ENCODE results near the gene TBC1D17. TPM values are rescaled to one million over a fixed set of nuclear protein-coding genes. Genes with fewer than 3 reads are reported as not detected.
A peak's percentile ranks its signal among the peaks of the same experiment; 100 is the strongest.

Gene TBC1D17
- total and polyA plus RNA-seq, 2 of the 13 experiments (the other 11 are each of a cell fraction or from before 2014, with no cell fraction given) = 9.7 to 16.9 TPM

- TF ChIP-seq ZSCAN21 (CRISPR knock-in tag; IDR thresholded peaks at IDR 0.05; ENCODE audit: borderline replicate concordance) = no peak
- peak; percentile 71 for TF ChIP-seq HIC2 (CRISPR knock-in tag; IDR thresholded peaks at IDR 0.05; ENCODE audit: low read depth)
- TF ChIP-seq MAFG (CRISPR knock-in tag; IDR thresholded peaks at IDR 0.05) = no peak
- TF ChIP-seq ZNF619 (CRISPR knock-in tag; IDR thresholded peaks at IDR 0.05) = no peak
- peak; percentile 41; the same call in 1 of the 2 replicates for TF ChIP-seq ZZZ3 (CRISPR knock-in tag; IDR thresholded peaks at IDR 0.05; ENCODE audit: borderline replicate concordance)
- peak; percentile 77 for TF ChIP-seq ZFY (CRISPR knock-in tag; IDR thresholded peaks at IDR 0.05)
- TF ChIP-seq ZNF251 (CRISPR knock-in tag; IDR thresholded peaks at IDR 0.05) = no peak
- peak; percentile 92 for TF ChIP-seq ZNF687 (CRISPR knock-in tag; IDR thresholded peaks at IDR 0.05)
- no peak for TF ChIP-seq MBNL3 (CRISPR knock-in tag; conservative IDR thresholded peaks at IDR 0.05)
- TF ChIP-seq NFE2 (CRISPR knock-in tag; IDR thresholded peaks at IDR 0.05) = no peak
- TF ChIP-seq ZNF260 (CRISPR knock-in tag; IDR thresholded peaks at IDR 0.05; ENCODE audit: borderline replicate concordance, low read depth) = no peak
- no peak for TF ChIP-seq STAG1 (CRISPR knock-in tag; IDR thresholded peaks at IDR 0.05)
- peak; percentile 93 for TF ChIP-seq THAP7 (CRISPR knock-in tag; IDR thresholded peaks at IDR 0.05)
- no peak for TF ChIP-seq ZFP37 (CRISPR knock-in tag; IDR thresholded peaks at IDR 0.05; ENCODE audit: borderline replicate concordance)
- peak; percentile 72; the same call in 1 of the 2 replicates for TF ChIP-seq ZNF556 (CRISPR knock-in tag; IDR thresholded peaks at IDR 0.05; ENCODE audit: borderline replicate concordance)
- TF ChIP-seq ZNF530 (CRISPR knock-in tag; IDR thresholded peaks at IDR 0.05; ENCODE audit: low read depth) = no peak
- TF ChIP-seq ZNF790 (CRISPR knock-in tag; IDR thresholded peaks at IDR 0.05; ENCODE audit: borderline replicate concordance) = peak; percentile 93
- peak; percentile 77 for TF ChIP-seq AGO2 (optimal IDR thresholded peaks at IDR 0.05; ENCODE audit: low read depth, low read length)
- no peak for TF ChIP-seq HNRNPUL1 (IDR thresholded peaks at IDR 0.05; ENCODE audit: low read depth, low read length)
- no peak; the same call in 1 of the 2 replicates for TF ChIP-seq ZBTB26 (CRISPR knock-in tag; IDR thresholded peaks at IDR 0.05; ENCODE audit: borderline replicate concordance)
Measured at GRCh38 chr19:49866933-49867782, 10.3 kb upstream of the TBC1D17 start, which contains the start of gene PNKP (continued).
